WERI-Rb-1 (cell line): ENCODE measurements around the gene RIPOR3.

Experiments
- DNase-seq: peaks from one replicate; pipeline ENCODE4 v3.0.0-alpha.2; 2020
- H3K27ac ChIP-seq: fragments of 250-450 bp; sonication (Bioruptor Pico); 2 replicates; pipeline ENCODE4 v1.5.1; 2020; ENCODE audit warnings: mild to moderate bottlenecking, moderate library complexity
- H3K27me3 ChIP-seq: fragments of 250-450 bp; sonication (Bioruptor Pico); 2 replicates; pipeline ENCODE4 v1.5.1; 2021; ENCODE audit warnings: mild to moderate bottlenecking, low read depth, moderate library complexity; ENCODE audit not compliant: insufficient read depth, severe bottlenecking
- H3K36me3 ChIP-seq: fragments of 250-450 bp; sonication (Bioruptor Pico); 2 replicates; pipeline ENCODE4 v1.5.1; 2020; ENCODE audit warnings: mild to moderate bottlenecking, moderate library complexity
- H3K4me3 ChIP-seq: 2 replicates; pipeline ENCODE4 v1.5.1; 2011; ENCODE audit warnings: low read depth, mild to moderate bottlenecking, control low read depth, low read length
- H3K9me3 ChIP-seq: fragments of 250-450 bp; sonication (Bioruptor Pico); 2 replicates; pipeline ENCODE4 v1.5.1; 2021; ENCODE audit warnings: mild to moderate bottlenecking, moderate library complexity; ENCODE audit not compliant: severe bottlenecking
- TF ChIP-seq, protein P1 (sequence below): IDR thresholded peaks from 2 replicates; pipeline ENCODE4 v1.5.1; 2011; ENCODE audit warnings: low read depth, mild to moderate bottlenecking, control low read depth, inconsistent platforms, low read length

RIPOR3 gene

DNA sequence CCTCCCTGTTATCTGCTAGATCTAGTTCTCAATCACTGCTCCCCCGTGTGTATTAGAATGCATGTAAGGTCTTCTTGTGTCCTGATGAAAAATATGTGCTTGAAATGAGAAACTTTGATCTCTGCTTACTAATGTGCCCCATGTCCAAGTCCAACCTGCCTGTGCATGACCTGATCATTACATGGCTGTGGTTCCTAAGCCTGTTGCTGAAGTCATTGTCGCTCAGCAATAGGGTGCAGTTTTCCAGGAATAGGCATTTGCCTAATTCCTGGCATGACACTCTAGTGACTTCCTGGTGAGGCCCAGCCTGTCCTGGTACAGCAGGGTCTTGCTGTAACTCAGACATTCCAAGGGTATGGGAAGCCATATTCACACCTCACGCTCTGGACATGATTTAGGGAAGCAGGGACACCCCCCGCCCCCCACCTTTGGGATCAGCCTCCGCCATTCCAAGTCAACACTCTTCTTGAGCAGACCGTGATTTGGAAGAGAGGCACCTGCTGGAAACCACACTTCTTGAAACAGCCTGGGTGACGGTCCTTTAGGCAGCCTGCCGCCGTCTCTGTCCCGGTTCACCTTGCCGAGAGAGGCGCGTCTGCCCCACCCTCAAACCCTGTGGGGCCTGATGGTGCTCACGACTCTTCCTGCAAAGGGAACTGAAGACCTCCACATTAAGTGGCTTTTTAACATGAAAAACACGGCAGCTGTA, 107.7 kb downstream of the RIPOR3 start:
- Histone ChIP-seq H3K27ac (no peak overlapping the region), H3K36me3 (peaks cover 43% of the 10 kb centered on the region)

DNA sequence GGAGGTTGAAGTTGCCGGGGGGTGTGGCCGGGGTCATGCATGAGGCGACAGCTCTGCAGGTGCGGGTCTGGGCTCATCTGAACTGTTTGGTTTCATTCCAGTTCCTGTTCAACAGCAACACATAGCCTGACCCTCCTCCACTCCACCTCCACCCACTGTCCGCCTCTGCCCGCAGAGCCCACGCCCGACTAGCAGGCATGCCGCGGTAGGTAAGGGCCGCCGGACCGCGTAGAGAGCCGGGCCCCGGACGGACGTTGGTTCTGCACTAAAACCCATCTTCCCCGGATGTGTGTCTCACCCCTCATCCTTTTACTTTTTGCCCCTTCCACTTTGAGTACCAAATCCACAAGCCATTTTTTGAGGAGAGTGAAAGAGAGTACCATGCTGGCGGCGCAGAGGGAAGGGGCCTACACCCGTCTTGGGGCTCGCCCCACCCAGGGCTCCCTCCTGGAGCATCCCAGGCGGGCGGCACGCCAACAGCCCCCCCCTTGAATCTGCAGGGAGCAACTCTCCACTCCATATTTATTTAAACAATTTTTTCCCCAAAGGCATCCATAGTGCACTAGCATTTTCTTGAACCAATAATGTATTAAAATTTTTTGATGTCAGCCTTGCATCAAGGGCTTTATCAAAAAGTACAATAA, 108.6 kb downstream of the RIPOR3 start:
- TF ChIP-seq, protein P1, sequence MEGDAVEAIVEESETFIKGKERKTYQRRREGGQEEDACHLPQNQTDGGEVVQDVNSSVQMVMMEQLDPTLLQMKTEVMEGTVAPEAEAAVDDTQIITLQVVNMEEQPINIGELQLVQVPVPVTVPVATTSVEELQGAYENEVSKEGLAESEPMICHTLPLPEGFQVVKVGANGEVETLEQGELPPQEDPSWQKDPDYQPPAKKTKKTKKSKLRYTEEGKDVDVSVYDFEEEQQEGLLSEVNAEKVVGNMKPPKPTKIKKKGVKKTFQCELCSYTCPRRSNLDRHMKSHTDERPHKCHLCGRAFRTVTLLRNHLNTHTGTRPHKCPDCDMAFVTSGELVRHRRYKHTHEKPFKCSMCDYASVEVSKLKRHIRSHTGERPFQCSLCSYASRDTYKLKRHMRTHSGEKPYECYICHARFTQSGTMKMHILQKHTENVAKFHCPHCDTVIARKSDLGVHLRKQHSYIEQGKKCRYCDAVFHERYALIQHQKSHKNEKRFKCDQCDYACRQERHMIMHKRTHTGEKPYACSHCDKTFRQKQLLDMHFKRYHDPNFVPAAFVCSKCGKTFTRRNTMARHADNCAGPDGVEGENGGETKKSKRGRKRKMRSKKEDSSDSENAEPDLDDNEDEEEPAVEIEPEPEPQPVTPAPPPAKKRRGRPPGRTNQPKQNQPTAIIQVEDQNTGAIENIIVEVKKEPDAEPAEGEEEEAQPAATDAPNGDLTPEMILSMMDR, result no peak
- Histone ChIP-seq H3K27ac (no peak overlapping the region), H3K27me3 (no peaks in the 10 kb centered on the region), H3K36me3 (peaks cover 50% of the 10 kb centered on the region), H3K9me3 (no peaks in the 10 kb centered on the region), H3K4me3 (no peak overlapping the region)
- DNase-seq, result no peak

More for the DNA sequence above, 107.7 kb downstream of the RIPOR3 start:
- Histone ChIP-seq H3K4me3 (no peak overlapping the region), H3K9me3 (no peaks in the 10 kb centered on the region), H3K27me3 (no peaks in the 10 kb centered on the region)
- no peak for DNase-seq
- TF ChIP-seq, protein P1, result no peak

DNA sequence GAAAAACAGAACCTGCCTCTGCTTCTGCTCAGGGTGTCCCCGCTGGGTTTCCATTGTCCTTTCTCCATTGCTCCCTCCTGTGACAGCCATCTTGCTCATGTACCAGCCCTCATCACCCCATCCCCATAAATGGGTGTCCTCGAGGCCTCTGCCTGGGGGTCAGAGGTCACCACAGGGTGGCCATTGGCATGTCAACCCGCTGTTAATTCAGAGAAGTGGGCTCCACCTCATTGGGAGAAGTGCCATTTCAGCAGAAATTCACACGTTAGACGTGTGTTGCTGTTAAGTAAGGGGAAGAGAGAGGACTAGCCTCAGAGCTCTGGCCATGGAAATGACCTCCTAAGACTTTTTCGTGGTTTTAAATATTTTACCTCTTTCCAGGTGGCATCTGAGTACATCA, 109.2 kb downstream of the RIPOR3 start:
- Histone ChIP-seq H3K27ac (no peak overlapping the region), H3K27me3 (no peaks in the 10 kb centered on the region), H3K9me3 (no peaks in the 10 kb centered on the region), H3K4me3 (no peak overlapping the region), H3K36me3 (peaks cover 56% of the 10 kb centered on the region)
- DNase-seq, result no peak
- TF ChIP-seq, protein P1, result no peak

DNA sequence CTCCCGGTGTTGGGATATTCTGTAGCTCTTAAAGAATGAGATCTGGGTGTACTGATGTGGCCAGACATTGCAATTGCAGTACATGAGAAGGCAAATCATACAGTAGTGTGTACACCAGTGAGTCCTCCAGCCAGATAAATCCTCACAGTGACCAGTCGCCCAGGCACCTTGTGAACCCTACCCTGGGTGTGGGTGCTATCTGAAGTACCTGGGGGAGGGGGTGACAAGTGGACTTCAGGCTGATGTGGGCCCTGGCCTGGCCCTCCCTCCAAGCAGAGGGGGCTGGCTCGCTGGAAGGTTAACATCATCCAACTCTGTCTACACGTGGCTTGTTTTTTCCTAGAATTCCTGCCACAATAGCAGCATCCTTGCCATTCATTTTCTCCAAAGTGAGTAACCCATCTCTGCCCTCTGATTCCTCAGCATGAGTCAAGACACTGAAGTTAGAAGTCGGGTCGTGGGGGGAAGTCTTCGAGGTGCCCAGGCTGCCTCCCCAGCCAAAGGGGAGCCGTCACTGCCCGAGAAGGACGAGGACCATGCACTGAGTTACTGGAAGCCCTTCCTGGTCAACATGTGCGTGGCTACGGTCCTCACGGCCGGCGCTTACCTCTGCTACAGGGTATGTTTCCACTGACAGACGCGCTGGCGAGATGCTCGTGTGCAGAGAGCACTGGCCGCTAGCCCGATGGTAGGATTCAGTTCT, 110.3 kb downstream of the RIPOR3 start:
- TF ChIP-seq, protein P1, result no peak
- H3K27me3 ChIP-seq, result no peaks in the 10 kb centered on the region
- no peaks in the 10 kb centered on the region for H3K9me3 ChIP-seq
- no peak for DNase-seq
- no peak overlapping the region for H3K27ac ChIP-seq
- no peak overlapping the region for H3K4me3 ChIP-seq
- peaks cover 64% of the 10 kb centered on the region for H3K36me3 ChIP-seq

DNA sequence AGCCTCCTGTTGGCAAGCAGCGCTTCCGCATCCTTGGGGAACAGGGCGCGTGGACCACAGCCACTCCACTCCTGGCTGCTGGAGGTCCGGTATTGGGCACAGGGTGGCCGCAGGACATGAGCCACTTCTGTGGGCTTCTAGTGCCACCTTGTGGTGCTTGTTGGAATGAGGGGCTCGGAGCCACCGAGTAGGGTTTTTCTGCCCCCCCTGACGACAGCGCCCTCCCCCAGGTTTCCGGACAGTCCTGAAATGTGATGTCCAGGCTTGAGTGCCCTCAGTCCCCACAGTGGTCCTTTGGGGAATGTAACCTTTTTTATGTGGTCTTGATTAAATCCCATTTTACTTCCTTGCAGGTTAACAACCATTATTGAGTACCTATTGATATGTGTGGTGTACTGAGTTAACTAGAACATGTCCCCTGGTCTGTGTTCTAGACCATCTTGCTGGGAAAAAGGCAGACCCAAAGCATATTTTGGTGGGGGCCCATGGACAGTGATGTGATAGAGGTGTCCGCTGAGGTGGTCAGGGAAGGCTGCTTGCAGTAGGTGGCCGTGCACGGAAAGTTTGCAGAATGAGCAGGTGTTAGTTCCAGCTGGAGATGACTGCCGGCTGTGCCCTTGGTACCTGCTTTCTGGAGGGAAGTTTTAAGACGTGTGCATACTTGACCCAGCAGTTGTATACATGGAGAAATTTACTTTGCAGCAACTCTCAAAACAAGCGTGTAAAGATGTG, 111.2 kb downstream of the RIPOR3 start:
- peaks cover 70% of the 10 kb centered on the region for H3K36me3 ChIP-seq
- H3K27me3 ChIP-seq, result no peaks in the 10 kb centered on the region
- no peak overlapping the region for H3K27ac ChIP-seq

More for the DNA sequence above, 111.2 kb downstream of the RIPOR3 start:
- H3K4me3 ChIP-seq, result no peak overlapping the region
- peak; percentile 75 for DNase-seq
- TF ChIP-seq, protein P1, result peak; percentile 89
- no peaks in the 10 kb centered on the region for H3K9me3 ChIP-seq
